Brain microvascular endothelial cell (primary cell): ENCODE data around the gene ANKRD10.
A peak's percentile ranks its signal among the peaks of the same experiment; 100 is the strongest.

Source experiments
- DNase-seq: peaks from one replicate; pipeline ENCODE4 v3.0.0-alpha.2; 2020
- H3K27ac ChIP-seq: fragments of 250-450 bp; sonication (Bioruptor Pico); 2 replicates; pipeline ENCODE4 v1.5.1; 2020; ENCODE audit warnings: mild to moderate bottlenecking, moderate library complexity
- H3K27me3 ChIP-seq: fragments of 250-450 bp; sonication (Bioruptor Pico); replicated peaks from 2 replicates; pipeline ENCODE4 v1.5.1; 2020; ENCODE audit warnings: mild to moderate bottlenecking
- H3K36me3 ChIP-seq: fragments of 250-450 bp; sonication (Bioruptor Pico); replicated peaks from 2 replicates; pipeline ENCODE4 v1.5.1; 2020; ENCODE audit warnings: mild to moderate bottlenecking
- H3K4me3 ChIP-seq: 2 replicates; pipeline ENCODE4 v1.5.1; 2011; ENCODE audit warnings: low read depth, mild to moderate bottlenecking, control low read depth, low read length, moderate library complexity
- CTCF ChIP-seq: IDR thresholded peaks from 2 replicates; pipeline ENCODE4 v1.5.1; 2011; ENCODE audit warnings: low read depth, mild to moderate bottlenecking, moderate library complexity, low read length, control low read depth, inconsistent platforms; ENCODE audit errors: missing control alignments
- in situ Hi-C: cut with HindIII; loops from 2 replicates; pipeline ENCODE4 v1.10.0; 2017; ENCODE audit warnings: low sequenced_read_pairs, low pct_ligation_motif_present

Gene ANKRD10

GRCh38 chr13:110887597-110888333, 27.1 kb downstream of the ANKRD10 start:
- Histone ChIP-seq H3K27me3 (no peaks in the 10 kb centered on the region), H3K27ac (no peak overlapping the region), H3K36me3 (no peaks in the 10 kb centered on the region), H3K4me3 (no peak overlapping the region)
- no peak for TF ChIP-seq CTCF
- in situ Hi-C loops = no loop called here
- no peak for DNase-seq

DNA sequence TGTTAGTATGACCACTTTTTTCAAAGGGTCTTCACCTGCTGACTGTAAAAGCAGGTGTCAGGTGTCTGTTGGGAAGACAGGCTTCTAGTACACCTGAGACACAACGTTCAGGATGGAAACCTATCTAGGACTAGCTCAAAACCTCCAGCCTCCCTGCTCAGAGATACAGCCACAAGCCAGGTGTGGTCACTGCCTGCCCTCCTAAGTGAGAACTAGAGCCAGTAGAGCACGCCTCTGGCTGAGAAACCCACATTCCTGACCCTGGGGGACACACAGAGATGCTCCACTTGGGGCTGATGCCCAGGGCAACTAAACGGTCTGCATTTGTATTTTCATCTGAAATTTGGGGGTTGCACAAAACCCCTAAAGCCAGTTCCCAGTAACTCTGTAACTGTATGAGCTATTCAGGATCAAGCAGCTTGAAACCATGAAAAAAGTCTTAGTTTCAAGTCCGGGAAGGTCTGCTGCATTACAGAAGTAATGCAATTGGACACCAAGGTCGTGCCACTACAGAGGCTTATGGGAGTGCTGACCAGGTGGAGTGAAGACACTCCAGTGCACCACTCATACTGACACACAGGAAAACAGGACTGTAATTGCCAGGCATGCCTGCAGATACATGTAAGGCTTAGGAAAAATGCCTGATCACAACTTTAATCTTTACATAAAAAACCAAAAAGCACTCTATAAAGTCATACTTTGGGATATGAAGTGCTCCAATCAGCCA, 27.8 kb downstream of the ANKRD10 start:
- DNase-seq = no peak
- in situ Hi-C loops = no loop called here
- Histone ChIP-seq H3K36me3 (no peaks in the 10 kb centered on the region), H3K27me3 (no peaks in the 10 kb centered on the region), H3K27ac (no peak overlapping the region), H3K4me3 (no peak overlapping the region)
- no peak for TF ChIP-seq CTCF

- no peaks in the 10 kb centered on the region for H3K36me3 ChIP-seq
- DNase-seq = no peak
- peak; percentile 23 for TF ChIP-seq CTCF
These were observed 28.7 kb downstream of the ANKRD10 start for GRCh38 chr13:110885966-110886869.

DNA sequence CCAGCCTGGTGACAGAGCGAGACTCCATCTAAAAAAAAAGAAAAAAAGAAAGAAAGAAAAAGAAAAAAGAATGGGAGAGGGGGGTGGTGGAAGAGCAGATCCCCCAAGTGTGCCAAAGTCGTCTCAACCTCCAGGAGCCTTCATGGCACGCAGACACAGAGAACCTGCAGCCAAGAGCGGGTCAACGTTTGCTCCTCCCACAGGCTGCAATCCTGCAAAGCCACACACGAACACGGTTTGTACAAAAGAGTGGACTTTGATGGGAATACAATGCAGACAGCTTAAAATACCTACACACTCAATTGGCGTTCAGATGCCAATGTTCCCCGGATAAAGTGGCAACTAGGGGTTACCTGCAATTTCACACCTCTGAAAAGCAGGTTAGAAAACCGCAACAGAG, 29.4 kb downstream of the ANKRD10 start:
- no peaks in the 10 kb centered on the region for H3K27me3 ChIP-seq
- in situ Hi-C loops = no loop called here
- no peak overlapping the region for H3K27ac ChIP-seq
- DNase-seq = no peak
- TF ChIP-seq CTCF = no peak
- no peak overlapping the region for H3K4me3 ChIP-seq
- no peaks in the 10 kb centered on the region for H3K36me3 ChIP-seq

More at GRCh38 chr13:110885966-110886869, 28.7 kb downstream of the ANKRD10 start:
- no peak overlapping the region for H3K4me3 ChIP-seq
- no peak overlapping the region for H3K27ac ChIP-seq
- no peaks in the 10 kb centered on the region for H3K27me3 ChIP-seq
- in situ Hi-C loops = no loop called here

- in situ Hi-C loops = no loop called here
- H3K27ac ChIP-seq = no peak overlapping the region
- no peak for TF ChIP-seq CTCF
- DNase-seq = no peak
- H3K36me3 ChIP-seq = no peaks in the 10 kb centered on the region
- no peaks in the 10 kb centered on the region for H3K27me3 ChIP-seq
- no peak overlapping the region for H3K4me3 ChIP-seq
These were observed 30.4 kb downstream of the ANKRD10 start for GRCh38 chr13:110884517-110884916.
